ENCODE results near the gene MYOZ3.

MYOZ3 gene

GRCh38 chr5:150627731-150628545 lies 33.1 kb upstream of the MYOZ3 start:
- FAIRE-seq = no peak

DNA sequence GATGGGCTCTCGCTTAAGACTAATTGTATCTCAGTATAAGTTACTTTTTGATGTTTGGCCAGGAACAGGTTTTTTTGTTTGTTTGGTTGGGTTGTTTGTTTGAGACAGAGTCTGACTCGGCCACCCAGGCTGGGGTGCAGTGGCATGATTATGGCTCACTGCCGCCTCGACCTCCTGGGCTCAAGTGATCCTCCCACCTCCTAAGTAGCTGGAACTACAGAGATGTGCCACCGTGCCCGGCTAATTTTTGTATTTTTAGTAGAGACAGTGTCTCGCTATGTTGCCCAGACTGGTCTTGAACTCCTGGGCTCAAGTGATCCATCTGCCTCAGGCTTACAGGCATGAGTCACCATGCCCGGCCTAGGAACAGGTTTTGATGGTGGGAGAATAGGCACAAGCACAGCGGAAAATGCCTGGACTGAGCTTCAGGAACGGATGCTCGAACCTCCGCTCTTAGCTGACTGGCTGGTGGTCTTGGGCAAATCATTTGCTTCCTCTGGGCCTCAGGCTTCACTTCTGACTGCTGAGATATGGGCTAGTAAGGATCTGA lies 32.0 kb upstream of the MYOZ3 start:
- no peak for FAIRE-seq

GRCh38 chr5:150630016-150630415 lies 31.0 kb upstream of the MYOZ3 start:
- FAIRE-seq = no peak

DNA sequence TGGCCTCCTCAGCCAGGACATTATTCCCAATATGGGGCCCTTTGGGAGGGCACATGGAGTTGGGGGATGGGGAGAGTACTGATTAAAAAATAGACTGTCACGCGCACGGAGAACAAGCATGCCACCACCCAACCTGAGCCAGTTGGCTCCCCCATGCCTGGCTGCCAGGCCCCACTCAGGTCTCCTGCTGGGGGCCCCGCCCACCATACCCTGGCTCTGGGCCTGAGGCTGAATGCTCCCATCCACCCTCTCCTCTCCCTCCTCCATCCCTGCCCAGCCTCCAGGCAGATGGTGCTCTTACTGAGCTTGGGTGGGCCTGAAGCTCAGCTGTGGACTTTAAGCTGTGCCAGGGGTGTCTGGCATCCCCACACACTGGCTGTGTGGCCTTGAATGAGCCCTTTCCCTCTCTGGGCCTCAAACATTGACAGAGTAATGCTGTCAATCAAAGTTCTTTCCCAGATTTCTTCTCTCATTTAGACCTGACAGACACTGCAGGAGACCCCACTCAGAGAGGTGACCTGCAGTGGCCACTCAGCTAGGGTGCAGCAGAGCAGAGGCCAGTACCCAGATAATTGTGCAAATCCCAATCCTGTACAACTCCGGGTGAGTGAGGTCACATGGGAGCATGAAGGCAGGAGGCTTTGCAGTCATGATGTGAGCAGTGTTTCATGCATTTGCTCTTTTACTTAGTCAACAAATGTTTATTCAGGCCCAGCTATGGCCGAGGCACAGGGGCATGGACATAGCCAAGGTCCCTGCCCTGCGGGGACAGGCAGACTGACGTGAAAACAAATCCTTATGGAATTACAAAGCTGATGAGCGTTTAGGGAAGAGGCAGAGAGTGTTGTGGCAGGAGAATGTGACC lies 30.4 kb upstream of the MYOZ3 start:
- FAIRE-seq = no peak

GRCh38 chr5:150631326-150631701 lies 29.7 kb upstream of the MYOZ3 start:
- FAIRE-seq = no peak

DNA sequence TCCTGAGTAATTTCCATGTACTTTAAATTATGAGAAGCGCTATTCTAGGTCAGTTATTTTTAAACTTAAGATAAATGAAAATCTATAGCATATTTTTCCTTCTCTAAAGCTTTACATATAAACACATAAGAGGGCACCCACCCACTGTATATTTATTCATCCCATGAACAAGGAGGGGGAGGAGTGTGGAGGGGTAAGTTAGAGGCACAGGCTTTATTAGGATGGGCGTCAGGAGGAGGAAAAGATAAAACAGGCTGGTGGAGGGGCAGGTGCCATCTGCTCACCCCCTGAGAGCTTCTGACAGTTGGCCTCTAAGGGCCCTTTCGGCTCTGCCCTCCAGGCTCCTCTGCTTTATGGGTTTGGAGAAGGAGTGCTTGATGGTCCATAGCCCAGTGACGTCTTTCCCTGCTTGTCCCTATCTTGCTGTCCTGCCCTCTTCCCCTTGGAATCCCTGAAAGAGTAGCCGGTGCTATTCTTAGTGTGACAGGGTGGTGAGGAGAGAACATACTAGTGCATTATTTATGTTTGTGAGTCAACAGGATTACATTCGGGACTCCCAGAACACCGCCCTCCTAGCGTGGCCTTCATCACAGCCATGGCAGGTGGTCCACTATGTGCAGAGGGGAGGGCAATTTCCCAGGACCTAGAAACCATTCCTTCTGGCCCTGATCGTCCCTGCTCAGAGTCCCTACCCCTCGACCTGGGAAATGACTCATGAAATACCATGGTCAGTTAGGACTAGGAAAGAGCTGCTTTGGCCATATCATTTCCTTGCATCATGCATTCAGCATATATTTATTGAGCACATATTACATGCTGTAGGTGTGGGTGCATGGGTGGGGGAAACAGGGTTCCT lies 28.5 kb upstream of the MYOZ3 start:
- FAIRE-seq = no peak

DNA sequence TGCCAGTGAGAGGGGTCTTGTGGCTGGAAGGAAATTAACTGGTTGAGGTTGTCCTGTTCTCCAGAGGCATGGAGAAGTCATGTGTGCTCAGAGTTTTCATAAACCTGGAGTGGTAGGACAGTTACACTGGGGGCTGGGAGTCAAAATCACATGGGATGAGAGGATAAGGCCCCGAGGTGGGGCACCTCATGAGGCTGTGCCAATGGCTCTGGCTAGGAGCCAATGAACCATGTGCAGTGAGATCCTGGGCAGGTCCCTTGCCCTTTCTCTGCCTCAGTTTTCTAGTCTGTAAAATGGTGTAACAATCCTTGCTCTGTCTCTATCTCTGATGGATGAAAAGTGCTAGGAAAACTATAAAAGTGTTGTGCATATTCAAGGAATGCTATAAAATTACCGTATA lies 27.6 kb upstream of the MYOZ3 start:
- FAIRE-seq = no peak

- no peak for FAIRE-seq
Measured at GRCh38 chr5:150636391-150637244, 24.4 kb upstream of the MYOZ3 start.

DNA sequence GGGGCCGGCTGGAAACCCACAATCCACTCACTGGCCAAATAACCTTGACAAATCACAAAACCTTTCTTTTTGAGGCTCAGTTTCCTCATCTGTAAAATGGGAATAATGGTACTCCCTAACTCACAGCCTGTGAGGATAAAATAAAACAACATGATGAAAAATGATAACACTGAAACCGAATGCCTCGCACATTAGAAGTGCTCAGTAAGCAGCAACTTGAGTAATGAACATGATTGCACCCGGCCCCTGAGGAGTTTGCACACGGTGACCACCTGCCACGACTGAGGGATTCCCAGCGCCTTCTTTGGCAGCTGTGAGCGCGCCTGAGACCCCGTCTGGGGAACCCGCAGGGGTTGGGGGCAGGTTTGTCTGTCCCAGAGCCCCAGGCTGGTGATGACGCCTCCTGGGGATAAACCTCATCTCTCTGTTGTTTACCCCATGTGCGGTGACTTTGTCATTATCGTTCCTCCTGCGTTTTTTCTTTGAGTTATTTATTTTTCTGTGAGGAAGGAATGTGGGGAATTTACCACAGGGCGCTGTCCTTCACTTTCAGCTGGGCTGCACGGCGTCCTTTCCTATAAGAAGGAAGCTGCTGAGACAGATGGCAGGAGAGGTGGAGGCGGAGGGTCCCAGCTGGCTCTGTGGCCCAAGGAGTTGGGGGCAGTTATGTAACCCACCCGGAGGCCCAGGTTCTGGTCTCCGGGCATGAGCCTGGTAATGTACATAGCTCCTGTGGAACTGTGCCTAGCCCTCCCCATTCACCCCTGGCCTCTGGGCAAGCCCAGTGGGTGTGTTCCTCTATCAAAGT lies 23.6 kb upstream of the MYOZ3 start:
- no peak for FAIRE-seq

DNA sequence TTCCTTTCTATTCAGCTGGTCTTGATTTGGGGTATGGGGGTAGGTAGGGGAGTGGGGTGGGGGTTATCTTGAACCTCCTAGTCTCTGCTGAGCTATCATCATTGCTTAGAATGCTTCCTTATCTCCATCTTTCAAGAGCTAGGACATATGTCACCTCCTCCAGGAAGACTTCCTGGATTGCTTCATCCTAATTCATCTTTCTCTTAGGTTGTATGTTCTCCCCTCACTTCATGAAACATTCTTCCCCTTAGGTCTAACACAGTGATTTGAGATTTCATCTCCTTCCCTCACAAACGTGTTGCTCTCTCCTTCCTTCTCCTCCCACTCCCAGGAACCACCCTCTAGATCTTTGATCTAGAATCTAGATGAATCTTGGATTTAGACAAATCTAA lies 23.0 kb upstream of the MYOZ3 start:
- FAIRE-seq = no peak

DNA sequence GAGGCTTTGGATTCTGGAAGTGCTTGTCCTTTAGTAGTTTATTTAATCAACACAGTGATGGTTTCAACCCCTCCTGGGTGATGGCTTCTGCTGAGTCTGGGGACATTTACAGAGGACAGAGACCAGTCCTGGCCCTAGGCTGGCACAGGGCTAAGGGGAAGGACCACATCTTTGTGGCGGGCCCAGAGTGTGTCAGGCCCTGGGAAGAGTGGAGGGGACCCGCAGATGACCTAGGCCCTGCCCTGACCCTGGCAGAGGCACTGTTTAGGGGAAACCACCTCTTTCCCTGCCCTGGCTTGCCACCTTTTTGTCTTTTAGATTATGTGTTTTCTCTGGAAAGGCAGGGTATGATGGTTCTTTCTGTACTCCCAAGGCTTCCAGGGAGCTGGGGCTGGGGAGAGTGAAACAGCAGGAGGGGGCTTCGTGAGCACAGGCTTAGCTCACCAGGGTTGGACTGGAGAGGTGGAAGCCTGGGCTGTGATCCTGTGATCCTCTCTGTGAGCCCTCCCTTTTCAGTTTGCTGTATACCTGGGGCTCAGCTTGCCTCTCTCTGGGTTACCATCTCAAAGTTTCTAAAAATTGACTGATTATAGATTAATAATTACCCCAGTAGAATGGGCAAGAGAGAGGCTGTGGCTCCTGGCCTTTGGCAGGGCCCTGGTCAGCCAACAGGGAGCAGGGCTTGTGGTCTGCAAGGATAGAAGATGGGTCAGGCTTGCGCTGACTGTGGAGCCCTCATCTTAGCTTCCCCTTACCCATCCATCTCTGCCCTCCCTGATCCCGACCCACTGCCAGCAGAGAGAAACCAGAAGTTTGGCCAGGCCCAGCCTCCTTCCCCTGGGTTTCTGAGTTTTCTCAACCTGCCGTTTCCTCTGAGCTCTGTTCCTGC lies 22.3 kb upstream of the MYOZ3 start:
- FAIRE-seq = no peak

DNA sequence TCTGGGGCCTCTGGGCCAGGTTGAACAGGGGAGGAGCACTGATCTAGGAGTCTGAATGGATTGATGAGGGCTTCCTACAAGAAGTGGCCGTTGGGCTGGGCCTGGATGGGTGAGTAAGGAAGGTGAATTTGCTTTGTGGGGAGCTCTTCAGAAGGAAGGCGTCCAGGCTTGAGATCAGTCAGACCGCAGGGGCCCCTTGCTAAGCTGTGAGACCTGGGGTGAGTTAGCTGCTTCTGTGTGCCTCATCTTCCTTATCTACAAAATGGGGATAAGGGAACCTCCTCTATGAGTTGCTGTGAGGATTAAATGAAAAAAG lies 21.7 kb upstream of the MYOZ3 start:
- no peak for FAIRE-seq

- FAIRE-seq = no peak
Measured at GRCh38 chr5:150639751-150640150, 21.3 kb upstream of the MYOZ3 start.

DNA sequence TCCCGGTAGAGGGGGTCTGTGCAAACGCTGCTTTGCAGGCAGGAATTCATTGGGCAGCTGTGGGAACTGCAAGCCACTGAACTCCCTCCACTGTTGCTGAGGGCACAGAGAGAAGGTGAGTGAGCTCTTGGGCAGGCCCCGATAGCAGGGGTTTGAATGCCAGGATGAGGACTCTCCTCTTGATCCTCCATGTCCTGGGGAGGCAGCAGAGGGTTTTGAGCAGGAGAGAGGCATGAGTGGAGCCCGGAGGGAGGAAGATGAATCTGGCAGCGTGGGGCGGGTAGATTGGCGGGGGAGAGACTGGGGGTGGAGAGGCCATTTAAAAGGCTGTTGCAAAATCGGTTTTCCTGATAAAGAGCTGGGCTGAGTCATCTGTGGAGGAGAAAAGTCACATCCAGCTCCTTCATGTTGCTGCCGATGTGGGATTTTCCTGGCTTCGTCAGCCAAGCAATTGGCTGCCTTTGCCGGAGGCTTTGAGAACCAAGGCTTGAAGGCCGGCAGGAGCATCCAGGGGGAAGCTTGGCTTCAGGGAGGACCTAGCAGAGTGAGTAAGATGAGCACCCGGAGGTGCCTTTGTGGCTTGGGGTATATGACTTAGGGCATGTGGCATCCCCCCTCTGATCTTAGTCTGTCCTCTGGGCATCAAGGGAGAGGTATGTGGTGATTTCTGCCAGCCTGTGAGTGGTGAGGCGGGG lies 20.6 kb upstream of the MYOZ3 start, which contains the start of gene SYNPO:
Gene SYNPO (plus strand): TSS at position 350 of the 695 bp plus-strand sequence. CDS start 7,616 bp downstream, outside the sequence.
- no peak for FAIRE-seq

GRCh38 chr5:150641006-150641570 lies 20.0 kb upstream of the MYOZ3 start:
- FAIRE-seq = no peak

- no peak for FAIRE-seq
Measured at GRCh38 chr5:150641824-150642566, 19.1 kb upstream of the MYOZ3 start.

DNA sequence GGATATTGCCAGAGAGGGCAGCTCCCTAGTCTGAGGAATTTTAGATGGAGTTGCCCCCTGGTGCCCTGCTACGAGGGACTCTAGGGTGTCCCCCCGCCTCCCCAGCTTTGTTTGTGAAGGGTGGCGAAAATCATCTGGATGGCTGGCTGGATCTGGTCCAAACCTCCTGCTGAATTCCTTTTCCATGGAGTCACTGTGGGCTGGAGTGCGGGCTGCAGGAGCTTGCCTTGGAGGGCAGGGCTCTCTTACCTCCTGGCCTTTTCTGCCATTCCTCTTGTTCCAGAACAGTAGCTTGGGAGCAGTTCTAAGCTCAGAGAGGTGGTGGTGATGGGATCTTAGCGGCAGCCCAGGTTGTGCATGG lies 18.5 kb upstream of the MYOZ3 start:
- no peak for FAIRE-seq

DNA sequence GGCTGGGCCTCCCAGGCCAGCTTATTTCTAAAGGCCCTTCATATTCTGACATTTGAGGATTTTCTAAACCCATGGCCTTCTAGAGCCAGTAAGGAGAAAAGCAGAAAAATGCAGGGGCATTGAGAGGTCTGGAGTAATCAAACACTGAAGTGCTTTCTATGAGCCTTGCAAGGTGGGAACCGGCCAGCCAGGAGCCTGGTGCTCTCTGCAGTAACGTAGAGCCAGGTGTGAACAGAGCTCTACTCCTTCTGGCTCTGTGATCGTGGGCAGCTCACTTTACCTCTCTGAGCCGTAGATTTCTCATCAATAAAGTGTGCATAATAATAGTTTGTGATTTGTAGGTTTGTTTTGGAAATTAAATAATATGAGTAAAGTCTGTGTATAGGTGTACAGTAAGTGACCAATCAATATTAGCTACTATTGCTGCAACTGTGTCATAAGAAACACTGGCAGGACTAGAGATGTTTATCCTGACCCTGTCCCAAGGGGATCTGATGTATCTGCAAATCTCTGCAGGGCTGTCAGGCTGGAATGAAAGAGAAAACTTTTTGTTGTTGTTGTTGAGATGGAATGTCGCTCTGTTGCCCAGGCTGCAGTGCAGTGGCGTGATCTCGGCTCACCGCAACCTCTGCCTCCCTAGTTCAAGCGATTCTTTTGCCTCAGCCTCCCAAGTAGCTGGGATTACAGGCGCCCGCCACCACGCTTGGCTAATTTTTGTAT lies 17.9 kb upstream of the MYOZ3 start:
- no peak for FAIRE-seq

Data from islet of Langerhans (tissue), 1 donor.